GM18519 (cell line): ENCODE data around the gene MXRA5.
"Not testable (repeated sequence)": the region's sequence is repeated elsewhere in the genome, so short reads cannot be mapped to it uniquely, and the experiment has no call there.

Experiments used
- ATAC-seq: cut with Tn5 transposase; IDR thresholded peaks from one replicate; pipeline ENCODE4 v1.9.1; 2021; ENCODE audit warnings: mild to moderate bottlenecking, moderate library complexity; ENCODE audit not compliant: unreplicated experiment, low FRiP score

The MXRA5 gene

DNA sequence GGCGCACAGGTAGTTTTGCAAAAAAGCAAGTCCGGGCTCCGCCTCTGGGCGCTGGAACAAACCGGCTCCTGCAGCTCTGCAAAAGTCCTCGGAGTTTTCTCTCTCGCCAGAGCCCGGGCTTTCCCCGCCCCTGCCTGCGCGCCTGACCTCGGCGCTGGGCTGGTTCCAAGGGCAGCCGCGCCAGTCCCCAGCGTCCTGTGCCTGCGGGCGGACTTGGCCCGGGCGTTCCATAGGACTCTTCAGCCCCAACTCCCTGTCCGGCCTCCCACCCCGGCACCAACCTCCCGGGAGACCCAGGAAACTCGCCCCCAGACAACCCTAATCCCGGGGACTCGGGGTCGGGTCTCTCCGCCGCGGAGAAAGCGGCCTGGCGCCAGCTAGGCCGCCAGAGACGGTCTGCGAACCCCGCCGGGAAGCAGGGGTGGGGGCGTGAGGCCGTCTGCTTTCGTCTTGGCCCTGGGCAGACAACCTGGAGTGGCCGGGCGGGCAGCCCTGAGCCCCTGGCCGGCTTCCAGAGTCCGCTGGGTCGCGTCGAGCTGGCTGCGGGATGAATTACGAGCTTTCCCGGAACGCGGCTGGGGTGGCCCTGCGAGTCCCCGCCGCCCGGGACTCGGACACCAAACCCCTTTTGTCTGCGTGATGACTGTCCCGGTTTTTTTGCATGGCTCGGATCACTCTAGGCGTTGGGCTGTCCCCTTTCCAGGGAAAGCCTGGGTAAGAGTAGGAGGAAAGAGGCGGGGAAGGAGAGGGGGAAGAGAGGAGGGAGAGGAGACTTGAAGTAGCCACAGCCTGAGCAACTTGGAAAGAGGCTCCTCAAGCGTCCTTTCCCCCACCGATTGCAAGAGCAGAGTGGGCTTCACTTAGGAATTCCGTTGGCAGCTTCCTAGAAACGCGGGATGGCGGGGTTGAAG lies 916 bp downstream of the MXRA5 start:
- ATAC-seq = no peak

DNA sequence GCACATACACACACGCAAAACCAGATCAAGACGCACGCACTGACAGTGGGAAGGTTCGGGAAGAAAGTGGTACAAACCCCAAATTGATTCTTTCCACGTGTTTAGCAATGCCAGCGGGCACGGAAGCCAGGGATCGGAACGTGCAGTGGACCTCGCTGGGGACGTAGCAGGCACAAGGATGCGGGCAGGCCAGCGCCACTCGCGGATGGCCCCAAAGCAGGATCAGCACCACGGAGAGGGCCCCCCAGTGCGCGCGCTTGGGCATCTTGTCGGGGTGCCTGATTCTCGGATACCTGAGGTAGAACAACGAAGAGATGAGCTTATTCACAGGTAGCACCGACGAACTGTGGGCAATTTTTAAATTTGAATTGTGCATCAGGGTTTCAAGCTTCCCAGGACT lies 2.9 kb downstream of the MXRA5 start:
- not testable (repeated sequence) for ATAC-seq

DNA sequence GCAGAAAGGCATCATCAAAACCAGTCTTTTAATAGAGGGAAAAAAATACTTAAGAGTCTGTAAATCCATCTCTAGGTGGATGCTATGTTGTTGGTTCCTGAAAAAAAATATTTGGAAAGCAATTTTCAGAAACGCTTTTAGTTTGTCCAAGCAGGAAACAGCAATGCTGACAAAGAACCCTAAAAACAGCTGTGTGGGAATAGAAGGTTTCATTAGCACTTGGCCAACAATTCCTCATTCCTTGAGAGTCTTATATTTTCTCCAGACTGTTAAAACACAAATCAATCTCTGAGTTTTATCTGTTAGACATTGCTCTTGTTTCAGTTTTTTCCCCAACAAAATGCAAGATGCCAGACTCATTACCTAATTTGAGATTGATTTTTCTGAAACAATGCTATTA lies 6.4 kb downstream of the MXRA5 start:
- no peak for ATAC-seq

DNA sequence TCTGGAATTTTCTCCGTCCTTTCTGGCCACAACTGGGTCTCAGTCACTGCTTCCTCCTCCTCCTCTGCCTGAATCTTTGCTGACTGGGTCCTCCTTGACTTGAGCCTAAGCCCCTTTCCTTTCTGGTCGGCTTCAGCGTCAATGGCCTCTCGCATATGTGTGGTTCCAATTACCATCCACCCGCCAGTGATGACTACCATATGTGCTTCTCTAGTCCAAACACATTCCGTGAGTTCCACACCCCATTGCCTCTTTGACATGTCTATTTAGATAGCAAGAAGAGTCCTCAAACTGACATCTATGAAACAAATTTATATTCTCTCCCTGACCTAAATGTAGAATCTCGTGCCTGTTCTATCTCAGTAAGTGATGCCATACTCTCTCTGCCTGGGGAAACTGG lies 19.8 kb downstream of the MXRA5 start:
- no peak for ATAC-seq

DNA sequence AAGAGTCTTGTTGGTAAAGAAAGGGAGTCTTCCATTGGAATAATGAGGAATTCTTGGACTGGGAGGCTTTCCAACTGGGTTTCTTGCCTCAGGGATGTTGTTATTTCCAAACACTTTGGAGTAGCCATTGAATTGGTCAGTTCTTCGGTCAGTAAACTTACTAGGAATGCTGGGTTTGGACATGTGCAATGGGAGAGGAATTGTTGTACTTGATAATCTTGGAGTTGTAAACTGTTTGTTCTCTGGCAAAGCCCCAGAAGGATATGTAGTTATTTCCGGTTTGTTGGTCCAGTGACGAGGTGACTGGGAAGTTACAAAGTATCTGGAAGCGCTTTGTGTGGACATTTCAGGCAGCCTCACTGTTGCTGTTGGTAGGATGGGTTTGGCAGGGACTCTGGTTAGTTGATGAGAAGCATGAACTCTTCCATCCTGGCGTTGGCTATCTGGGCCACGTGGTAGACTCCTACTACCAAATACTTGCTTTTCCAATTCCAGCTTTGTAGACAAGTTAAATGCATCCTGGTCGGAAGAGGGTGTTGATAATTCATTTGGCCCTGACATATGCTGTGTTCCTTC lies 25.9 kb downstream of the MXRA5 start:
- ATAC-seq = no peak

DNA sequence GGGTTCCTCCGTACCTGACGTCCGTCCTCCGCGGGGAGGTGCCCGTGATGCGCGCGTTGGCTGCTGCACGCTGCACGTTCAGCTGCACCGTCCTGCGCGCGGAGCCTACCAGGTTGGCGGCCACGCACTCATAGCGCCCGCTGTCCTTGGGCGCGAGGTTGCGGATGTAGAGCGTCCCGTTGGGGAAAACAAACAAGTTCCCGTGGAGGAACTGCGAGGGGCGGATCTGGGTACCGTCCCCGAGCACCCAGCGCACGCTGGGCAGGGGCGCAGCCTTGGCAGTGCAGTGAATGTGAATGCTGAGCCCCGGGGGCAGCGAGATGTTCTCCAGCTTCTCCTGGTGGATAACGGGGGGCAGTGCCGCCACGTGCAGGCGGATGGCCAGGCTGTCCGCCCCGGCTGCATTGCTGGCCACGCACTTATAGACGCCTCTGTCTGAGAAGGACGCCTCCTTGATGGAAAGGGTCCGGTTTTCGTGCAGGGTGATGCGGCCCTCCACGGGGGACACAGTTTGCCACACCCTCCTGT lies 29.2 kb downstream of the MXRA5 start:
- ATAC-seq = no peak

DNA sequence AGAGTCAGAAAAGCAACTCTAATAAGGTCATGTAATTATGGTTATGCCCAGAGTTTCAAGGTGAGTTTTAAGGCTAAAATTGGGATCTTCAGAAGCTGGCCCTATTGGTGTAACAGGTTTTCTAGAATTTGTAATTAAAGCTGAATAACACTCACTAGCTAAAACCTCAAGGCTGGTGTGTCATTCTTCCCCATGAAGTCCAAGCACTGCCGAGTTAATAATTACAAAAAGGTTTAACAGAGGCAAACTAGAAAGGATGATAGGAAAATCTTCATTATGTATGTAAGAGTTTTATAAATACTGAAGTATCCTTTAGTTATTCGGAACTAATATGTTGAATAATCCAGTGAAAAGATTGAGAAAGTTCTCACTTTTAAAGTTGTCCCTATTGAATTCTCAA lies 34.3 kb downstream of the MXRA5 start:
- no peak for ATAC-seq

DNA sequence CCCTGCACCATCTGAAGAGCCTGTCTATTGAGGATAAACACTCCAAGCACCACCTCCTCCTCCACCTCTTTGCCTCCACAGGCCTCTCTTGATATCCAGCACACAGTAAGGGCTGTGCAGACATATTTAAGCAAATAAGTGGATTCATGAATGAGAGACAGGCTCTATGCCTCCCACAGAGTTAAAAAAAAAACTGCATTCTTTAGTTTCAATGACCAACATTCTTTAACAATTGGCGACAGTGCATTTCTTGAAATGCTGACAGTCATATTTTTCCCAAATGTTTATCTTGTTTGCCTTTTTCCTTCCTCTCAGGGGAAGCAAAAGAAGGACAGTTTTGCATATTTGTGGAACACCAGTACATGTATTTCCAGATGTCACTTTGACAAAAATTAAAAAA lies 38.6 kb downstream of the MXRA5 start:
- no peak for ATAC-seq

DNA sequence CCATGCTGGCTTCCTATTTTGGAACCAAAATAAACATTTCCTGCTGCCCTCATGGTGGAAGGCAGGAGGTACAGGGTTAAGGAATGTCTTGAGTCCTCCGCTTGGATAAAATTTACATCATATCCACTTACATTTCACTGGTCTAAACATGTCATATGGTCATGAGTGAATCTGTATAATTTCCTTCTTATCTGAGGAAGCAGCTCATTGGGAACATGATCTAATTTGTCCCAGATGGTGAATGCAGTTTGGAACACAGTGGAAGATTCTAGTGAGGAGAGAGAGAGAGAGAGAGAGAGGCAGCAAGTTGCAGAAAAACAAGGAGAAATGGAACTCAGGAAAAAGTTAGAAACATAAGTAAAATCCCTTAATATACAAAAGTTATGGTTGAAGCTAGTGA lies 46.8 kb downstream of the MXRA5 start:
- ATAC-seq = no peak

DNA sequence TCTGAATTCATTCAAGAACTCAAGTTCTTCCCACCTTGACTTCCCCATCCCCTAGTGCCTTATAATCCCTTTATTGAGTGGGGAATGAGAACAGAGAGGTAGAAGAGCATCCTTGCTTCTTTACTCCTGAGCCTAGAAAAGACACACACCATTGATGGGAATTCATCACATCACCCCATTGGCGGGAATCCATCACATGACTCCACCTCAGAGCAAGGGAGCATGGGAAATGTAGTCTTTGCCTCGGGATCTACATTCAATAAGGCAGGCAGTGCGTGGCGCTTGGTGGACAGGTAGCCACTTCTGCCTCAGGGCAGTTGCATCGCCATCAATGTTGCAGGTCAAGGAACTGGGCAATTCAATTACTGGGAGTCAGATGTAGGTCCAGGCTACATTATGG lies 50.7 kb downstream of the MXRA5 start:
- ATAC-seq = no peak

DNA sequence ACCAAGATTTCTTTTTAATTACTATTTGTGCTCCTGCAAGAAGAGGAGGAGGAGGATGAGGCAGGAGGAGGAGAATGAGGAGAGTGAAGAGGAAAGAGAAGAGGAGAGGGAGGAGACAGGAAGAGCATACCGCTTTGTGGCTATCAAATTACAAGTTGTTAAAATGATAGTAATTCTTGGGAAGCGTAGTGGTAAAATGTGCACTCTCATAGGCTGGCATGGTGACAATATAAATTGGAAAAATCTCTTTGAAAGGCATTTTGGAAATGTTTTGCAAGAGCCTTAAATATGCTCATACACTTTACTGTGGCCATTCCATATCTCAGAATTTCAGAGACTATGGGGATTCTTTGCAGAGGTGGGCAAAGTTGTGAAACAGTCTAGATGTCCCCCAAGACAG lies 53.2 kb downstream of the MXRA5 start:
- no peak for ATAC-seq

DNA sequence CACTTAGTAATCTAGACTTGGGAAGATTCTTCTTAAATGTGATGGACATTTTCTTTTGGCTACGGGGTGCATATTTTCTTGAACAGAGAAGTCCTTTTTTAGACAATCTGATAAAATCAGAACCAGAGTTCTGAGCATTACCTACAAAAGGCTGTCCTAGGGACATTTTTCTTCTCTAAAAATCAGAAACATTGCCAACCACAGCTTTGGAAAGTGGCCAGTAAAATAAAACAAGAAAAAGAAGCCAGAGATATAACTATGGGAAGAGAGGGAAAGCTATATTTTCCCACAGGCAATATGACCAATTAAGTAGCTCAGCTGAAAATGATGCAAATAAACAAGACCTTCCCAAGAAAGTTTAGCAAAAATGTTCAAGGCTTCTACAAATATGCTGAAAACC lies 55.9 kb downstream of the MXRA5 start:
- no peak for ATAC-seq

DNA sequence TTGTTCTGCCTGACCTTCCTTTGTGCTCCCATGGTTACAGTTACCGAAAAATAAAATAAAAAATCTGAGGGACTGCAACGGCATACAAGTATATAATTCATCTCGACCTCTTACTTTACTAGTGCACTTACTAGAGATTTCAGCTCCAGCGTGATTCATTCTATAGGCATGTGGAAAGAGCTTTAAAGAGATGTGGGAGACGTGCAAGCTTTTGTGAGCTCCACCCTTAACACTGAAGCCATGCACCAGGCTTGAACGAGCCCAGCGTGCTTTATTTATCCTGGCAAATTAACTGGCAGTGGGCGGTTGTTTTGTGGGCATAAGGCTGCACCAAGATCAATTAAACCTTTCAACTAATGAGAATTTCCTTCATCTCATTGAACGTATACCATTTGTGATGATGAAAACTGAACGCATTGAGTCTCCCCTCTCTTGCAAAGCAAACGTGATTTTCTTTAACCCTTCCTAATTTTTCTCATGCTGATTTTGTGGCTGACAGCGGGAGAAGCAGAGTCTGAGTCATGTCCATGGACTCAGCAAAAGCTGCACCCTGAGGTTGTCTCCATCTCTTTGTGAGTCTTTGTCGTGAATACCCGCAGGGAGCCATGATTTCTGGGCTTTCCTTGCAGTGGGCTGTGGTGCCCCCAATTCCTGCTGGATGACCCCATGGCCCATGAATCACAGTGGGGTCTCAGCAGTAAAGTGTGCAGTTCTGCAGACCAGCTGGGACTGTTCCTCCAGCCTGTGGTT lies 60.1 kb downstream of the MXRA5 start:
- ATAC-seq = no peak

DNA sequence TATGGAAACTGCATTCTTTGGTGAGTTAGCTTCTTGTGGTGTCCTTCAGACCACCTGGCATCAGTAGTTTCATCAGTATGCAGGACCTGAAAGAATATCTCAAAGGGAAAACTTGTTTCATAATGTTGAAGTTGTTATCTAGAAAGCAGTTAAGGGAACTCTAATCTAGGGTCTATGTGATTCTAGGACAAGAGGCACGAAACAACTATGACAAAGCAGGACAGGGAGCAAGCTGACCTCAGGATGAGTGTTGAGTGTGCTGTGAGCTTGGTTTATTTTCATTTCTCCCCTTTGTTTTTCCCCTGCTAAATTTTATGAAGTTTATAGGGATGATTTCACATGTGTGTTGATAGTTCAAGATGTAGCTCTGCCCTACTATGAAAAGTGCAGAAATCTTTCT lies 65.7 kb downstream of the MXRA5 start:
- ATAC-seq = no peak

DNA sequence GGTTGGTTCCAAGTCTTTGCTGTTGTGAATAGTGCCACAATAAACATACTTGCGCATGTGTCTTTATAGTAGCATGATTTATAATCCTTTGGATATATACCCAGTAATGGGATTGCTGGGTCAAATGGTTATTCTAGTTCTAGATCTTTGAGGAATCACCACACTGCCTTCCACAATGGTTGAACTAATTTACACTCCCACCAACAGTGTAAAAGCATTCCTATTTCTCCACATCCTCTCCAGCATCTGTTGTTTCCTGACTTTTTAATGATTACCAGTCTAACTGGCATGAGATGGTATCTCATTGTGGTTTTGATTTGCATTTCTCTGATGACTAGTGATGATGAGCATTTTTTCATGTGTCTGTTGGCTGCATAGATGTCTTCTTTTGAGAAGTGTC lies 72.8 kb downstream of the MXRA5 start:
- not testable (repeated sequence) for ATAC-seq

DNA sequence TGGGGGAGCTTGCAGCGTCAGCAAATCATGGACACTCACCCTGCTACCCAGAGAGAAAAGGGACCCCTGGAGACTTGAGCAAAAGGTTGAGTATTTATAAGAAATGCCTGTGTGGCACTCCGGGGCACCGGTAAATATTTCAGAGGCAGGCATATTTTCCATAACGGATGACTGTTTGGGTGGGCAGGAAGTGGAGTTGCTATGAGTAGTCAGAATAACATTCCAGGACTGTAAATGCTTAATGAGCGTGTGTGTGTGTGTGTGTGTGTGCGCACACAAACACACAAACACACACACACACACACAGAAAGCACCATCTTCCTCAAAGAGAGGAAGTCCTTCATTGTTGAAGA lies 74.6 kb downstream of the MXRA5 start:
- no peak for ATAC-seq

DNA sequence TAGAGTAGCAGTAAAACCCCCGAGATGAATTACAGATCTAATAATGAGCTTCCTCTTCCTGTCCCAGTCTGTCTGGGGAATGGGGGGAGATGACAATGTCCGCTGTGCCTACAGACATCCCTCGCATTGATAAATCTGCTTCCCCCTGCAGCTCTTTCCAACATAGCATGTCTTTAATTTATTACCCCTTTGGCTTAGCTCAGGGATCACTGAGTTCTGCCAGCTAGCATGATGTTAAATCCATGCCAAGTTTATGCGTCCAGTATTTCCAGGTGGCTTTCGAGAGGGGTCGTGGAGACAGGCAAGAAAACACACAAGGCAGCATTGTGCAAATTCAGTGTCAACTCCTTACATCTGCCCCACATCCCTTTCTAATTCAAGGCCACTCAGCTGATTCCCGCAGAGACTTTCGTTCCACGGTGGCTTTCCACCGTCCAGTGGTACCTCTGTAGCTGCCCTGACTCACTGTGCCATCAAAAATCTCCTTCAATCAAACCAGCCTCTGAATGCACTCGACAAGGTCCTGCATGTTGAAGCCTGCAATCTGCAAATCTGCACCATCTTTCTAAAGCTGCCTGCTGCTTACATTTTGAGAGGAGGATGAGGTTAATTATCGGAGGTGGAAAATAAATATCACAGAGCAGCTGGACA lies 75.1 kb downstream of the MXRA5 start:
- ATAC-seq = no peak

DNA sequence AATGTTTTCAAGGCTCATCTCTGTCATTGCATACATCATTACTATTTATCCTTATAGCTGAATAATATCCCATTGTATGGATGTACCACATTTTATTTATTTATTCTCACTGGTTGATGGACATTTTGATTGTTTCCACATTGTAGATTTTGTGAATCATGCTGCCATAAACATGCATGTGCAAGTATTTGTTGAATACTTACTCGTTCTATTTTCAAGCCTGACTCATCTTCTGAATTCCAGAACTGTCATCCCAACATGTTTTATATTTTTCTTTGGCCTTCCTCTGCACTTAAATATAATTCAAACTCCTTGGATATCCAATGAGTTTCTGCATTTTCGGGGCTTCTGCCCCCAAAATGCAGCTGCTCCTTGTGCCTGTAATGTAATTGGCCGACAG lies 77.6 kb downstream of the MXRA5 start:
- ATAC-seq = no peak

DNA sequence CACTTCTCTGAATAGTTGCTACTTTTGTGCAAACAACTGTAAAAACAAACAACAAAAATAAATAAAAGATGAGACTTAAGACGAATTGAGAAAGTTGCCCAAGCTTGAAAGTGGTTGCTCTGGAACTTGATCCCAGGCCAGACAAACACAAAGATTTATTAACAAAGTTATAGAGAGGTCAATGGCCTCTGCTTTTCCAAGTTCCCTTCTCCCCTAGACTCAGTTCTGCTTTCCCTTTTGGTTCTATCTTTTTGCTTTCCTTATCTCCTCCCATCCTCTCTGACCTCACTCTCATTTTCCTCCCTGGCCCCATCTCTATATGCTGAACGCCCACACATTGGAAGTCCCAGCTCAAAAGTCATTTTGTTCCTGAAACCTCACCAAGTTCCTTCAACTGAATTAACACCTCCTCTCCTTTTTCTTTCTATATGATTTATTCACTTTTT lies 82.7 kb downstream of the MXRA5 start:
- ATAC-seq = no peak

DNA sequence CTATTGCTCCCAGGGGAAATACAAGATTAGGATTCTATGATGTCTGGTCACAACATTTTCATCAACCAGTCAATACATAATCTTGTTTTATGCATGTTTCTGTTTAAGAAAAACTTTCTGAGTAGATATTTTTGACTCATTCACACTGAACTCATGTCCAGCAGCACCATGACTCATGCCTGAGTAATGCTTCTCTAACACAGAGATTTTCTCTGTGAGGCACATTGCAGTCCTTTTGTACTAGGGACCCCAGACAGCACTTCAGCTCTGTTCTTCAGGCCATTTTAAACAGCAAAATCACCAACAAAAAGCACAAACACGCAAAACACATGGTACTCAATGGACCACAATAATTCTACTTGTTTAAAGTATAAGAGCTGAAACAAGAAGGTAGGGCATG lies 83.6 kb downstream of the MXRA5 start:
- no peak for ATAC-seq
